H9 (cell line): Measurements from ENCODE around the gene PPM1M. TPM values are rescaled to one million over a fixed set of nuclear protein-coding genes. Genes with fewer than 3 reads are reported as not detected.

Experiments used
- DNase-seq: peaks from one replicate; pipeline ENCODE4 v3.0.0-alpha.2; 2017
- H2AFZ ChIP-seq: one replicate; pipeline ENCODE4 v1.6.1; 2013; ENCODE audit warnings: mild to moderate bottlenecking, low read length, control low read depth, moderate library complexity
- H2AK5ac ChIP-seq: 2 replicates; pipeline ENCODE4 v1.6.1; 2013; ENCODE audit warnings: low read length, control low read depth, mixed read lengths; ENCODE audit not compliant: insufficient read length
- H2BK120ac ChIP-seq: one replicate; pipeline ENCODE4 v1.6.1; 2013; ENCODE audit warnings: low read depth, mild to moderate bottlenecking, low read length, control low read depth, inconsistent platforms; ENCODE audit not compliant: poor library complexity, severe bottlenecking
- H2BK12ac ChIP-seq: 2 replicates; pipeline ENCODE4 v1.6.1; 2013; ENCODE audit warnings: low read length, control low read depth, mixed read lengths, low read depth; ENCODE audit not compliant: insufficient read length
- H2BK15ac ChIP-seq: 2 replicates; pipeline ENCODE4 v1.6.1; 2013; ENCODE audit warnings: low read depth, low read length, control low read depth
- H2BK20ac ChIP-seq: one replicate; pipeline ENCODE4 v1.6.1; 2013; ENCODE audit warnings: low read depth, mild to moderate bottlenecking, low read length, control low read depth, inconsistent platforms; ENCODE audit not compliant: poor library complexity, severe bottlenecking
- H2BK5ac ChIP-seq: 2 replicates; pipeline ENCODE4 v1.6.1; 2013; ENCODE audit warnings: low read length, control low read depth, mixed read lengths; ENCODE audit not compliant: insufficient read length
- H3K14ac ChIP-seq: 2 replicates; pipeline ENCODE4 v1.6.1; 2013; ENCODE audit warnings: low read length, control low read depth; ENCODE audit not compliant: insufficient read depth
- H3K18ac ChIP-seq: 2 replicates; pipeline ENCODE4 v1.6.1; 2013; ENCODE audit warnings: low read depth, mild to moderate bottlenecking, mixed read lengths, low read length, control low read depth; ENCODE audit not compliant: insufficient read length
- H3K23ac ChIP-seq: 2 replicates; pipeline ENCODE4 v1.6.1; 2013; ENCODE audit warnings: low read length, control low read depth, mixed read lengths, low read depth; ENCODE audit not compliant: insufficient read length
- H3K23me2 ChIP-seq: 2 replicates; pipeline ENCODE4 v1.6.1; 2013; ENCODE audit warnings: low read depth, mild to moderate bottlenecking, mixed read lengths, low read length, control low read depth; ENCODE audit not compliant: insufficient read length, poor library complexity, severe bottlenecking
- H3K27ac ChIP-seq: 2 replicates; pipeline ENCODE4 v1.5.1; 2013; ENCODE audit warnings: low read length, control low read depth, mixed read lengths, low read depth; ENCODE audit not compliant: insufficient read length
- H3K27me3 ChIP-seq: 2 replicates; pipeline ENCODE4 v1.6.1; 2013; ENCODE audit warnings: low read length, control low read depth, inconsistent platforms; ENCODE audit not compliant: insufficient read depth
- H3K4ac ChIP-seq: 2 replicates; pipeline ENCODE4 v1.6.1; 2013; ENCODE audit warnings: low read depth, mild to moderate bottlenecking, control low read depth, inconsistent platforms, low read length, moderate library complexity
- H3K4me1 ChIP-seq: 2 replicates; pipeline ENCODE4 v1.6.1; 2013; ENCODE audit warnings: low read length, control low read depth, inconsistent platforms; ENCODE audit not compliant: insufficient read depth
- H3K4me2 ChIP-seq: 2 replicates; pipeline ENCODE4 v1.6.1; 2013; ENCODE audit warnings: low read length, control low read depth, mixed read lengths; ENCODE audit not compliant: insufficient read length, insufficient read depth
- H3K56ac ChIP-seq: 2 replicates; pipeline ENCODE4 v1.6.1; 2013; ENCODE audit warnings: low read depth, mild to moderate bottlenecking, mixed read lengths, low read length, control low read depth; ENCODE audit not compliant: insufficient read length
- H3K79me1 ChIP-seq: 2 replicates; pipeline ENCODE4 v1.6.1; 2013; ENCODE audit warnings: low read depth, mild to moderate bottlenecking, moderate library complexity, low read length, control low read depth, inconsistent platforms; ENCODE audit not compliant: insufficient read depth, poor library complexity, severe bottlenecking
- H3K79me2 ChIP-seq: 2 replicates; pipeline ENCODE4 v1.6.1; 2013; ENCODE audit warnings: low read length, control low read depth, inconsistent platforms; ENCODE audit not compliant: insufficient read depth
- H3K9ac ChIP-seq: 2 replicates; pipeline ENCODE4 v1.6.1; 2013; ENCODE audit warnings: low read length, control low read depth, mixed read lengths; ENCODE audit not compliant: insufficient read length; ENCODE audit errors: extremely low read depth
- H3K9me3 ChIP-seq: one replicate; pipeline ENCODE4 v1.6.1; 2013; ENCODE audit warnings: low read depth, low read length, inconsistent platforms; ENCODE audit not compliant: control insufficient read depth
- H3T11ph ChIP-seq: one replicate; pipeline ENCODE4 v1.6.1; 2013; ENCODE audit warnings: mild to moderate bottlenecking, low read length, control low read depth, inconsistent platforms
- H4K20me1 ChIP-seq: one replicate; pipeline ENCODE4 v1.6.1; 2013; ENCODE audit not compliant: control insufficient read depth, insufficient read length, insufficient read depth
- H4K5ac ChIP-seq: 2 replicates; pipeline ENCODE4 v1.6.1; 2013; ENCODE audit warnings: low read depth, mild to moderate bottlenecking, mixed read lengths, low read length, control low read depth; ENCODE audit not compliant: insufficient read length
- H4K8ac ChIP-seq: replicated peaks from 2 replicates; pipeline ENCODE4 v1.6.1; 2013; ENCODE audit warnings: low read length, control low read depth, mixed read lengths, low read depth; ENCODE audit not compliant: insufficient read length
- H4K91ac ChIP-seq: 2 replicates; pipeline ENCODE4 v1.6.1; 2013; ENCODE audit warnings: low read depth, mild to moderate bottlenecking, moderate library complexity, mixed read lengths, low read length, control low read depth; ENCODE audit not compliant: insufficient read length
- H3K27ac Mint-ChIP-seq, 3 experiments: 2 replicates in 2 of 3; 3 replicates in 1 of 3; pipeline ENCODE4 v1.8.0; 2020 to 2021; ENCODE audit warnings: mixed read lengths in 3 of 3, mild to moderate bottlenecking in 1 of 3, moderate library complexity in 1 of 3
- H3K27me3 Mint-ChIP-seq: 2 replicates; pipeline ENCODE4 v1.8.0; 2021; ENCODE audit warnings: low read depth, mild to moderate bottlenecking, moderate library complexity, mixed read lengths
- H3K36me3 Mint-ChIP-seq, 3 experiments: 2 replicates in 2 of 3; 3 replicates in 1 of 3; pipeline ENCODE4 v1.8.0; 2020 to 2021; ENCODE audit warnings: low read depth in 3 of 3, mixed read lengths in 3 of 3; ENCODE audit not compliant: insufficient read depth in 1 of 3
- H3K4me1 Mint-ChIP-seq, 2 experiments: 2 replicates each; pipeline ENCODE4 v1.8.0; 2020; ENCODE audit warnings: mixed read lengths in 2 of 2
- H3K4me3 Mint-ChIP-seq, 2 experiments: 2 replicates in 1 of 2; 3 replicates in 1 of 2; pipeline ENCODE4 v1.8.0; 2020 to 2021; ENCODE audit warnings: mild to moderate bottlenecking in 2 of 2, mixed read lengths in 2 of 2, moderate library complexity in 1 of 2
- H3K9me3 Mint-ChIP-seq, 2 experiments: 2 replicates in 1 of 2; 3 replicates in 1 of 2; pipeline ENCODE4 v1.8.0; 2020; ENCODE audit warnings: mild to moderate bottlenecking in 2 of 2, mixed read lengths in 2 of 2, moderate library complexity in 1 of 2
- WGBS: extraction: QIAGEN DNeasy Blood & Tissue Kit; methylation state at CpG from one replicate; pipeline ENCODE4 v1.1.7; 2013; ENCODE audit warnings: missing lambda C conversion rate, low lambda C conversion rate, mixed read lengths; ENCODE audit not compliant: insufficient read length; ENCODE audit errors: extremely low coverage; 5-methylcytosine and 5-hydroxymethylcytosine counted together
- total RNA-seq: library from RNA; stranded (reverse); gene quantifications from 2 replicates; pipeline ENCODE4 v1.2.1, GENCODE V29; 2021
- TF ChIP-seq, protein P1 (sequence below): fragments of 200-600 bp; sonication (generic); conservative IDR thresholded peaks from 3 replicates; pipeline ENCODE4 v1.8.0; 2021; ENCODE audit warnings: antibody characterized with exemption, mild to moderate bottlenecking

PPM1M gene
- total RNA-seq, 1 experiment from 2014 or later, result 7.4 TPM

GRCh38 chr3:52247409-52248164, 2.0 kb downstream of the PPM1M start:
- no peak overlapping the region; a peak in 1 of 5 replicates for H3K4me3 Mint-ChIP-seq
- no peak overlapping the region for H3K27ac Mint-ChIP-seq
- DNase-seq, result no peak

More at GRCh38 chr3:52247409-52248164, 2.0 kb downstream of the PPM1M start:
- Histone ChIP-seq H3K9ac (no peak overlapping the region), H3K18ac (no peak overlapping the region), H4K5ac (no peak overlapping the region), H3K4me2 (no peak overlapping the region), H3K23ac (no peak overlapping the region), H3K4ac (no peak overlapping the region), H3K9me3 (no peaks in the 10 kb centered on the region), H2BK5ac (no peak overlapping the region), H2AK5ac (no peak overlapping the region), H3K23me2 (peaks cover 3% of the 10 kb centered on the region), H2BK12ac (no peak overlapping the region), H2BK15ac (no peak overlapping the region), H4K20me1 (no peaks in the 10 kb centered on the region), H3T11ph (no peak overlapping the region), H3K14ac (no peak overlapping the region), H4K8ac (no peak overlapping the region), H3K27ac (no peak overlapping the region), H3K4me1 (no peaks in the 10 kb centered on the region), H2BK20ac (no peak overlapping the region), H3K56ac (no peak overlapping the region), H4K91ac (no peak overlapping the region), H3K79me2 (no peaks in the 10 kb centered on the region), H3K27me3 (peaks cover 14% of the 10 kb centered on the region; the same call in 1 of the 2 replicates), H3K79me1 (no peaks in the 10 kb centered on the region), H2AFZ (no peak overlapping the region), H2BK120ac (no peak overlapping the region)
- WGBS, result no CpG with 5 or more reads among the region's 7 CpGs
- Mint-ChIP-seq H3K9me3 (peaks cover 0 to 5% of the 10 kb centered on the region in 2 experiments; a peak in 2 of 5 replicates), H3K4me1 (peaks cover 0 to 10% of the 10 kb centered on the region in 2 experiments; a peak in 3 of 4 replicates), H3K36me3 (peaks cover 2 to 42% (median 6%) of the 10 kb centered on the region in 3 experiments; a peak in 4 of 7 replicates), H3K27me3 (peaks cover 43% of the 10 kb centered on the region)
- TF ChIP-seq, protein P1, sequence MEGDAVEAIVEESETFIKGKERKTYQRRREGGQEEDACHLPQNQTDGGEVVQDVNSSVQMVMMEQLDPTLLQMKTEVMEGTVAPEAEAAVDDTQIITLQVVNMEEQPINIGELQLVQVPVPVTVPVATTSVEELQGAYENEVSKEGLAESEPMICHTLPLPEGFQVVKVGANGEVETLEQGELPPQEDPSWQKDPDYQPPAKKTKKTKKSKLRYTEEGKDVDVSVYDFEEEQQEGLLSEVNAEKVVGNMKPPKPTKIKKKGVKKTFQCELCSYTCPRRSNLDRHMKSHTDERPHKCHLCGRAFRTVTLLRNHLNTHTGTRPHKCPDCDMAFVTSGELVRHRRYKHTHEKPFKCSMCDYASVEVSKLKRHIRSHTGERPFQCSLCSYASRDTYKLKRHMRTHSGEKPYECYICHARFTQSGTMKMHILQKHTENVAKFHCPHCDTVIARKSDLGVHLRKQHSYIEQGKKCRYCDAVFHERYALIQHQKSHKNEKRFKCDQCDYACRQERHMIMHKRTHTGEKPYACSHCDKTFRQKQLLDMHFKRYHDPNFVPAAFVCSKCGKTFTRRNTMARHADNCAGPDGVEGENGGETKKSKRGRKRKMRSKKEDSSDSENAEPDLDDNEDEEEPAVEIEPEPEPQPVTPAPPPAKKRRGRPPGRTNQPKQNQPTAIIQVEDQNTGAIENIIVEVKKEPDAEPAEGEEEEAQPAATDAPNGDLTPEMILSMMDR, result no peak
